HG02678 (cell line): ENCODE data around the gene TMEM245.
"Not testable (repeated sequence)": the region's sequence is repeated elsewhere in the genome, so short reads cannot be mapped to it uniquely, and the experiment has no call there.

ENCODE experiments used
- ATAC-seq: cut with Tn5 transposase; IDR thresholded peaks from one replicate; pipeline ENCODE4 v1.9.1; 2021; ENCODE audit warnings: mild to moderate bottlenecking, moderate library complexity; ENCODE audit not compliant: unreplicated experiment

The TMEM245 gene

DNA sequence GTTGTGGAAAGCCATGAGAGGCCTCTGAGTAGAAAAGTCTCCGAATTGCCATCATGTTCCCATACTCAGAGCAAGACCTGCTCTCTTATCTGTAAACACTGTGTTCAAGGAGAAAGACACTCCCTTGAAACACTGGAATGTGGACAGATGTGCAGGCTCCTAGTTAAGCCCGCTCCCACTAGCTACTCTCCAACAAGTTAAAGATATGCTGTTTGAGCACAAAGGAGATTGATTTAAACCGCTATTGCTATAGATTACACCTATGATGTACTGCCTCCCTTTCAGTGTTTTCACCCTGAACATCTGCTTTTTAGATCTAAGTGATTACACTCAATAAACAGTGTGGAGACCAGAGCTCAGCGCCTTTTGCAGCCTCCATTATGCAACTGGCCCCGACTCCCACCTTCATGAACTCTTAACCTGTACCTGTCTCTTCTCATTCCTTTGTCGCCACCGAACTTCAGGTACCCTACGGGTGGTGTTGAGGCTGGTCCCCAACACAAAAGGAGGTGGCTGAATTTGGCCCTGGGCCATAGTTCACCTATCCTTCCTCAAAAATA is 47.5 kb downstream of the TMEM245 start:
- ATAC-seq, result no peak

- no peak for ATAC-seq
These were observed 51.0 kb downstream of the TMEM245 start for GRCh38 chr9:109068764-109069163.

DNA sequence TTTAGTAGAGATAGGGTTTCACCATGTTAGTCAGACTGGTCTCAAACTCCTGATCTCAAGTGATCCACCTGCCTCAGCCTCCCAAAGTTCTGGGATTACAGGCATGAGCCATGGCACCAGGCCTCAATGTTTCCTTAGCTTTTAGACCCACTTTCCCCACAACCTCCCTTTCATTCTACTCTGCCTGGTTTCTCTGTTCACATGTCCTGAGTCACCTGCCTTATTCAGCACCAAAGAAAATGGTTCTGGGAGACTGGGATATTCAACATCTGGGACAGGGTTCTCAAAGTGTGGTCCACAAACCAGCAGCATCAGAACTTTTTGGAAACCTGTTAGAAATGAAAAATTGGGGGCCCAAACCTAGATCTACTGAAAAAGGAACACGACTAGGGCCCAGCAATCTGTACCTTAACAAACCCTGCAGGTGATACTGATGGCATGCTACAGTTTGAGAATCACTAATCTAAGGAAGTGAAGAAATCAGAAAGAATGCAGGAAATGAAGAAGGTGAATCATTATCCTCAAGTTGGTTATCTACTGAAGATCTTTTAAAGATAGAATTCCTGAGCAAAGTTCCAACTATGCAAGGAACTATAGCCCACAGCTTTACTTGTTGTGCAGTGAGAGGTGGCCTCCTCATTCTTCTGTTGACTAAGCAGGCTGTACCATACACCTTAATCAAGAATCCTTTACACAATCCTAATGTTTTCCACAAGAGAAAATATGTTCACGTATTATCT is 54.6 kb downstream of the TMEM245 start:
- no peak for ATAC-seq

- no peak for ATAC-seq
These were observed 56.0 kb downstream of the TMEM245 start for GRCh38 chr9:109063760-109064159.

- no peak for ATAC-seq
These were observed 57.2 kb downstream of the TMEM245 start for GRCh38 chr9:109062543-109062942.

GRCh38 chr9:109060191-109060590 is 59.6 kb downstream of the TMEM245 start:
- ATAC-seq, result no peak

DNA sequence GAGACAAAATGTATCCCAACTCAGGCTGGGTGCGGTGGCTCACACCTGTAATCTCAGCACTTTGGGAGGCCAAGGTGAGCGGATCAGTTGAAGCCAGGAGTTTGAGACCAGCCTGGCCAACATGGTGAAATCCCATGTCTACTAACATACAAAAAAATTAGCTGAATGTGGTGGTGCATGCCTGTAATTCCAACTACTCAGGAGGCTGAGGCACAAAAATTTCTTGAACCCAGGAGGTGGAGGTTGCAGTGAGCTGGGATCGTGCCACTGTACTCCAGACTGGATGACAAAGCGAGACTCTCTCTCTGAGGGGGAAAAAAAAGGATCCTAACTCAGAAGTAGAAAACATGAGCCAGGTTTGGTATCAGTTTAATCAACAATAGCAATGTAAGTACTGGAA is 66.6 kb downstream of the TMEM245 start:
- not testable (repeated sequence) for ATAC-seq

GRCh38 chr9:109052416-109052815 is 67.3 kb downstream of the TMEM245 start:
- no peak for ATAC-seq

DNA sequence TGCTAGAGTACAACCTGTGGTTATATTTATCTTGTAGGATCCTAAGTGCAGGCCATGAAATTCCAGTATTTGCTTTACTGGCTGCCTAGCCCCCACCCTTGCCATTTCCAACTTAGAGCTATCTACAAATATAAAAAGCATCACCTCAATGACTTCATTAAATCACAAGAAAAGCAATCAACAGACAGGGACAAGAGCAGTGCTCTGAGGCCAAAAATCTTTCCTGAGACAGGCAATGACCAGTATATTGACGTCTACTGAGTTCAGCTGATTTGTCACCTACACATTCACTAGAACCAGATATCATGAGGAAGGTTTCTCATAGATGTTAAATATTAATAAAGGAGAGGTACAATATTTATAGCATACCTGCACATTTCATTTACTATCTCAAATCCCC is 68.0 kb downstream of the TMEM245 start:
- ATAC-seq, result no peak

GRCh38 chr9:109050444-109050843 is 69.3 kb downstream of the TMEM245 start:
- ATAC-seq, result no peak

GRCh38 chr9:109048822-109049221 is 70.9 kb downstream of the TMEM245 start:
- ATAC-seq, result no peak

DNA sequence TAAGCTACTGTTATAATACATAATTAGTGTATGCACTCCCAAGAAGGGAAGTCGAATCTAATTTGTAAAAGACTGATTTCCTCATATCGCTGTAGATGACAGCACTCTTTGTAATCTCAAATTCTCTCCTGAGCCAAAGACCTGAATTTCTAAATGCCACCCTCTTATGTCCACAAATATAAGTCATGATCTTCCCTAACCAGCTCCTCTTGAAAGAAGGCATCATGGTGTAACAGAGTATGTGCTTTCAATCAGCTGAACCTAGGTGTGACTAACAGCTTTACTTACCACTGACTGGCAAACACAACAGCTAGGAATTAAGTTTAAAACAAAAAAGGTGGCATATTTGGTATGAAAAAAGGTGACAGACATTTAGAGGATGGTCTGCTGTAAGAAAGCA is 72.5 kb downstream of the TMEM245 start:
- ATAC-seq, result no peak

DNA sequence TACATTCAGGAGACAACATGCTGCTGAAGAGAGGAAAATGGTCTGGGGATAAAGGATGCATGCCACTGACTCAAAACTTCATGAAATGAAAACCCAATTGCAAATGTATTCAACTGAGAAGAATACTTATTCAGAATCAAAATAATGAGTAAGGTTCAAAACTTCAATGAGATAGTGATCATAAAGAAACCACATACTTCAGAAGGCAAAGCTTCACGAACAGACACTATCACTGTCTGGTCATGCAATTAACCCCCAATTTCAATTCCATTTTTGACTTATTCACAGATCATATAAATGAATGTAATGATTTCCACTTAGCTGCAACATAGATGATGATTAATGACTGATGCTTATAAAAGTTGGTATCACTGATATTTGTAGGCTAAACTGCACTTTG is 73.4 kb downstream of the TMEM245 start:
- no peak for ATAC-seq

GRCh38 chr9:109043578-109043977 is 76.2 kb downstream of the TMEM245 start:
- no peak for ATAC-seq

DNA sequence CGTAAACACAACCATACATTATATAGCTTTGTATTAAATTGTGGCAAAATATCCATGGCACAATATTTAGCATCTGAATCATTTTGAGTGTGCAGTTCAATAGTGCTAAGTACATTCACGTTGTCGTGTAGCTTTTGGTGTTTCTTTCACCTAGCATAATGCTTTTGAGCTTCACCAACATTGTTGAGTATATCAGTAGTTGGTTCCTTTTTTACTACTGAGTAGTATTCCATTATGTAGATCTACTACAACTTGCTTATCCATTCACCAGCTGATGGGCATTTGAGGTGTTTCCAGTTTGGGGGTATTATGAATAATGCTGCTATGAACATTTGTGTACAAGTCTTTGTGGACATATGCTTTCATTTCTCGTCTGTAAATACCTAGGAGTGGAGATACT is 79.2 kb downstream of the TMEM245 start:
- ATAC-seq, result no peak

DNA sequence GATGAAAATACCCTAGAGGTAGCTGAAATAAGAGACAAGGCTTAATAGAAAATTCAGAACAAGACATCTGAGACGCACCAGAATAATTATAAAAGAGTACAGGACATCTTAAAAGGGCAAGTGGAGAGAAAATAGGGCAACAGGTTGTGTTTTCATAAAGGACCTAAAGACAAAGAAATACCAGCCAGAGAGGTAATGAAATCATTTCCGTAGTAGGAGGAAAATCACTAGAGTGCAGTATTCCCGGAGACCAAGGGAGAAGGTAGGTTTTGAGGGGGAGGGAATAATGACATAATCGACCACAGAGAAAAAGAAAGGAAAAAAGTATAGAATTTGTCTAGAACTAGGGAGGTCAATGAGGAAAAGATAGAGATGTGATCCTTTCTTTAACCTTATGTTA is 80.2 kb downstream of the TMEM245 start:
- ATAC-seq, result no peak

DNA sequence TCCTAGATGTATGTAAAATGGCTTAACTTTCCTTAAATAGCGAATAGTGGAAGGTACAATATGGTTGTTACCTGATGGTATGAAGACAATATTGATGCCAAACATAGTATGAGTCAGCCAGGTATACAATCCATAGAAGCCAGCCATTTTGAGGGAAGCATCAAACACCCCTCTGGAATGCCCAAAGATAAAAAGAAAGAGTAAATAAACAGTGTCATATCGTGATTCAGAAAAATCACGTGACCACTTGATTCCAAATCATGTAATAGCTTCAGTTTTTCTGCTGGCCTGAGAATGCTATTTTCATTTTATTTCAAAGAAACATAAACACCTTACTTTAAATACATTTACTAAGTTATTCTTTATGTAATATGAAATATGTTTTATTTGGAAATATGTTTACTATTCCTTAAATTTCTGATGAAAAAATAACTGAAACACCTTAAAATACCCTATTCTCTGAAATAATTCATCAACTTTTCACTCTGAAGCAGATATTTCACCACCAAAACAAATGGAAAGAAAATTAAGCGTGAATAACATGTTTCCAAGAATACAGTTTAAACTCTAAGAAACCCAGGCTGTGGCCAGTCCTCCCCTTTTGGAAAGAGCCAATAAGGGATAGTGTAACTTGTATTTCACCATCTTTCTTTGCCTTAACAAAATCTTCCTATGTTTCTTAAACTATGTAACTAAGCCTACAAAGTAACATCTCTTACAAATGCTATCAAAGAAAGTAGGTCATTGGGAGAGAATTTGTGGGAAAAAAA is 81.6 kb downstream of the TMEM245 start:
- no peak for ATAC-seq

DNA sequence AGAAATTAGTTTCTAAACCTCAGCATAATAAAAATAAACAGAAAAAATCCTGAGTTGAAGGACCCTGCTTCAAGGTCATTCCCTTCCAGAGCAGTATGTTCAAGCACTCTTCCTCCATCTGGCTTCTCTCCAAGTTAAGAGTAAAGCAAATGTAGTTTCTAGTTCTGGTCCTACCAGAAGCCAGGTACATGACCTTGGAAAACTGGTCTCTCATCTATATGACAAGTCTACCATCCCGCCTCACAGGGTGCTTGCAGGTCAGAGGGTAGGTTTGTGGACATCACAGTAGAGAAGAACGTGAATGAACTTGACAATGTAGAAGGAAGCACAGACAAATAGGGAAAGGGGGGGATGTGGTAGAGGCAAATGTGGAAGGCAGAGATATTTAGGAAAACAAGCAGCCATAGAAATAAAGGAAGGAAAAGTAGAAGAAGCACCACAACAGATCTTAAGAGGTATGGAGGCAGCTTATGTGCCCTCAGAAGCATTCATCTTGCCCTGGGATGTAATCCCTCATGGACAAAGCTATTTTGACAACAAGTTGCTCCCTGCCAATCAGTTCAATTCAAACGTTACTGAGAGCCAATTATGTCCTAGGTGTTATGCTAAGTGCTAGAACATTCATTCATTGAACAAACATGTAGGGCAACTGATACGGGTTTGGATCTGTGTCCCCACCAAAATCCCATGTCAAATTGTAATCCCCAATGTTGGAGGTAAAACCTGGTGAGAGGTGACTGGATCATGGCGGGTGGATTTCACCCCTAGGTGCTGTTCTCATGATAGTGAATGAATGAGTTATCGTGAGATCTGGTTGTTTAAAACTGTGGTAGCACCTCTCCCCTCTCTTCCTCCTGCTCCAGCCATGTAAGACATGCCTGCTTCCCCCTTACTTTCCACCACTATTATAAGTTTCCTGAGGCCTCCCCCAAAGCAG is 82.7 kb downstream of the TMEM245 start:
- no peak for ATAC-seq

GRCh38 chr9:109035684-109036423 is 83.9 kb downstream of the TMEM245 start:
- ATAC-seq, result no peak

DNA sequence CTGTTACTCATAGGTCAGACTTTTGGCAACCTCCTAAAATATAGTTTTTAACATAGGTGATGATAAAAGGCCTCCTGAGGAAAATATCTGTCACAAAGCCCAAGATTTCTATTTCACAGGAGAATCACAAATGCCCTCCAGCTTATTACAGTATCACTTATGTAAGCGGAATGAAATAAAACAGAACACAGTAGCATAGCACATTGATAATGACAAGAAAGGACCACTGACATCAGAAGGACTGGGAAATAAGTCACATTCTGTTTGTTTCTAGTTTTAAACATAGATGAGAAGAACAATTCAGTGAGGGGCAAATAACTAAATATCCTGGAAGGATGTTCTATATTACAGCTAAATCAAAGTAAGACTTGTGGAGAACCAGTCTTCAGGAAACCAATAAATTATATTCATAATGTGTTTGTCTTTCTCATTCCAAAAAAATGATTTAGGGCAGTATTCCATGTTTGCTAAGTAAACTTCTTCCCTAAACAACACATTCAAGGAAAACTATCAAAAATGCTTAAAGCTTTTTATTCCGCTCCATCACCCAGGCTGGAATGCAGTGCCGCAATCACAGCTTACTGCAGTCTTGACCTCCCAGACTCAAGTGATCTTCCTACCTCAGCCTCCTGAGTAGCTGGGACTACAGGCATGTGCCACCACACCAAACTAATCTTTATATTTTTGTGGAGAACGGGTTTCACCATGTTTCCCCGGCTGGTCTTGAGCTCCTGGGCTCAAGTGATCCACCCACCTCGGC is 85.6 kb downstream of the TMEM245 start:
- no peak for ATAC-seq
